ENCODE results near the gene SYT8.

Gene SYT8

GRCh38 chr11:1820463-1821325 lies 14.1 kb upstream of the SYT8 start:
- DNase-seq = no peak

DNA sequence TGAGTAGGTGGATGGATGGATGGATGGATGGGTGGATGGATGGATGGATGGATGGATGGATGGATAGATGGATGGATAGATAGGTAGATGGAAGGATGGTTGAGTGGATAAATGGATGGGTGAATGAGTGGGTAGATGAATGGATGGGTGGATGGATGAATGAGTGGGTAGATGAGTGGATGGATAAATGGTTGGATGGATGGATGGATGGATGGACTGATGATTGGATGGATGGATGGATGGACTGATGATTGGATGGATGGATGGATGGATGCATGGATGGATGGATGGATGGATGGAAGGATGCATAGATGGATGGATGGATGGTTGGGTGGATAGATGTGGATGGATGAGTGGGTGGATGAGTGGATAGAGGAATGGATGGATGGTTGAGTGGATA lies 13.2 kb upstream of the SYT8 start:
- no peak for DNase-seq

DNA sequence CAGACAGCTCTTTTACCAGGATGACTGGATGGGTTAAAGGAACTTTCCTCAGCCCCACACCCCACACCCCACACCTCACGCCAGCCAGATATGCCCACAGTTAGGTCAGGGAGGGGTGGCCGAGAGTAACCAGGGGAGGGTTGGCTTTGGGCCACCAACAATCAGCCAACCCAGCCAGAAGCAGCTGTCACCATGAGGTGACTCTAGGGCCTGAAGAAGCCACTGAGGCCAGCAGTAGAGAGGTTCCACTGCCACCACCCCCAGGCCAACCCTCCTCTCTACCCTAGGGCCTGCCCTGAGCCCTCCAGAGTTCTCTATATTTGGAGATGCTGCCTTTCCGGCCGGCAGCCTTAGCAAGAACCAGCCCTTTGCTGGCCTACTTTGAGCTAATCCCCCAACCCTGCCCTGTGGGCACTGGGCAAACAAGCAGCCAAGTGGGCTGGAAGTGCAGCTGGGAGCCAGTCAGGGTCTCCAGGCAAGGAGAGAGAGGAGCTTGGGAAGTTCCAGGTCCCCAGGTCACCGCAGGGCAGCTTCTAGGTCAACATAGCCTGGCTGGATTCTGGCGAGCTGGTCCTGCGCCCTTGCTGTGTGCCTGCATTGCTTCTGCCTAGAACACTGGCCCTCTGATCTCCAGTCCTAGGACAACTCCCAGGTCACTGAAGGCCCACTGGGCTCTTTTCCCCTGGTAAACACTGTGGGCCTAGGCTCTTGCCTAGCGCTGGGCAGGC lies 12.0 kb upstream of the SYT8 start:
- DNase-seq = no peak

DNA sequence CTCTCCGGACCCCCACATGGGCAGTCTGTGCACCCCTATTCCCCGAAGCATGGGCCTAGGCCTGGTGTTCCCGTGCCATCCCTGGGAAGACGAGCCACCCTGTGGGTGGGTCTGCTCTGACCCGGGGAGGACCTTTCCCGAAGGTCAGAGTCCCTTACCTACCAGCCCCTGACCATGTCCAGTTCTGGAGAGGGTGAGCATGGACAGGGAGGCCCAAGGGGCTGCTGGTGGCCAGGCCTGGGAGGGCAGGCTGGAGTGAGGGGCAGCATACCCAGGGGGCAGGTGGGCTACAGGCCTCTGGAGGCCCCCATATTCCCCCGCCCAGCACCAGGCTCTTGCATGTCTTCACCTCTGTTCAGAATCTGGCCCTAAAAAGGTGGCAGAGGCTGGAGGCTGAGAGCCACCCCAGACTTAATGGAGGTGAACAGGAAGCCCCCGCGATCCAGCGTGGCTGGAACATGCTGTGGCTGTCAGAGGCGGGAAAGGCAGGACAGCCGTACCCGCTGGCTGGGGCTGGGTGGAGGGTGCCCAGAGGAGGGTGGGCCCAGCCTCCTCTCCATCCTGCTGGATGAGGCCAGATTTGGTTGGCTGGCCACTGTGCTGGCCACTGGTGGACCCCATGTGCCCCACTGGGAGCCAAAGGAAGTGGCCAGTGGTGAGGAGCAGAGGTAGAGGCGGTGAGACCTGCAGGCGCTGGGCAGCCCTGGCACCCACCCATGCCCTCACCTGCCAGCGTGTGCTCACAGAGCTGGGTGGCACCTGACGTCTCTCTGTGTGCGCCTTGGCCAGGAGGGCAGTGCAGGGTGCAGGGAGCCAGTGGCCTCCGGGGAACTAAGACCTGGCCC lies 11.2 kb upstream of the SYT8 start:
- no peak for DNase-seq

- no peak for DNase-seq
These were observed 10.4 kb upstream of the SYT8 start for GRCh38 chr11:1824221-1825038.

GRCh38 chr11:1825039-1825740 lies 9.6 kb upstream of the SYT8 start:
- DNase-seq = no peak

DNA sequence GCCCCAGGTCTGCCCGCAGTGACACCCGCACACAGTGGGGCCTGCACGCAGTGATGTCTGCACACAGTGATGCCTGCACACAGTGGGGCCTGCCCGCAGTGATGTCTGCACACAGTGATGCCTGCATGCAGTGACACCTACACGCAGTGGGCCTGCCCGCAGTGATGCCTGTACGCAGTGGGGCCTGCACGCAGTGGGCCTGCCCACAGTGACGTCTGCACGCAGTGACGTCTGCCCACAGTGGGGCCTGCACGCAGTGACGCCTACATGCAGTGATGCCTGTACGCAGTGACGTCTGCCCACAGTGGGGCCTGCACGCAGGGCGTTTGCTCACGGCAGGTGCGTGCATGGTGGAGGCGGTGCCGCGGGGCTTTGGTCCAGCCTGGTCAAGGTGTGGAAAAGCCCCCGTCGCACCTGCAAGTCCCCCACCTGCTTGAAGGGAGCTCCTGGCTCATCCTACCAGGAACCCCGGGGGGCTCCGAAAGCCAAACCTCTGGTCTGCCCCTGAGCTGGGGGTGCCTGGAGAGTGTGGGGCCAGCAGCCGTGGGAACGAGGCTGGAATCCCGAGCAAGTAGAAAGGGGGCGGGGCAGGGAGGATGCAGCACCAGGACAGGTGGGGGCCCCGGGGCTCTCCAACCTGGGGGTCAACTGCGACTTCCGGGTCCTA lies 8.9 kb upstream of the SYT8 start:
- no peak for DNase-seq

GRCh38 chr11:1826552-1827094 lies 8.2 kb upstream of the SYT8 start:
- DNase-seq = no peak

GRCh38 chr11:1827095-1827813 lies 7.5 kb upstream of the SYT8 start:
- no peak for DNase-seq

DNA sequence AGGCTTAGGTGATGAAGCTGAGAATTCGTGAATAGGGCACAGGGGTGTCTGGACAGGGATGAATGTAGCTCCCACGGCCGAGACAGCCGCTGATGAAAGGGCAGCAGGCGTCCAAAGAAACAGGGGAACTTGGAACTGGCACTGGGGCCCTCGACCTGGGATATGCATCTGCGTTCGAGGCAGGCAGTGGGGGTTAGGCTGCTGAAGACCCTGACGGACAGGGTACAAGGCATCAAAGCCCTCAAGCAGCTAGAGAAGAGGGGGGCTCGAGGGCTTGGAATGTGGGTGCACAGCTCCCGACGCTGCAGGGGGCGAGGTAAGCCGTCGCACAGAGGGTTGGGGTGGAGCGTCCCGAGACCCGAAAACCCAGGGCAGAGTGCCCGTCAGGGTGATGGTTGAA lies 6.9 kb upstream of the SYT8 start:
- no peak for DNase-seq

GRCh38 chr11:1828542-1828941 lies 6.2 kb upstream of the SYT8 start:
- DNase-seq = no peak

DNA sequence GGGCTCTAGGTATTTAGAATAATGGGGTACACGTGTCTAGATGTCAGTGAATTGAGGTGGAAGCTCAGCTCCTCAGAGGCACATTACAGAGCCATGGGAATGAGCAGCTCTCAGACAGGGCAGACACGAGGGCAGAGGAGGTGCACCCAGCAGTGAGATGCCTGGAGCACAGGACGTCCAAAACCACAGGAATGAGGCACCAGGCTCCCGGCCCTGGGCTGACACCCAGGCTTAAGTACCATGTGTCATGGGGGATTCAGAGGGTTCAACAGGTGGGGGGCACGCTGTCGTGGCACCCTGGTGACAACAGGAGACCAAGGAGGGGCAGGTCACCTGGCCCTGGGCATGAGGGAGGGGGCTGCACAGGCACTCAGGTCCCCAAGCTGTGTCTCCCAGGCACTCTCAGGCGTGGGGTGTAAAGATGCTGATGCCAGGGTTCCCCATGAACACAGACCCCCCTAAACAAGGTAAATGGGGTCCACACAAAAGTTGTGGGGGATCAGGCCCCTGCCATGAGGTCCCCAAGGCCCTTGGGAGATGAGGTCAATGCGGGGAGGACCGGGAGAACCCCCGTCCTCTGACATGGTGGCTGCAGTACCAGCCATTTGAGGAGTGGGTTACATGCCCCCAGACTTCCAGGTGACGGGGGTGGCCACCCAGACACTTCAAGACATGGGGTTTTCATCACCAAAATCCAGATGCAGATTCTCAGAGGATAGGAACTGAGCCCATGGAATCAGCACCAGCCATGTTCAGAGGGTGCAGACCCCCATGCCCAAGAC lies 5.6 kb upstream of the SYT8 start:
- DNase-seq = no peak

- no peak for DNase-seq
These were observed 4.8 kb upstream of the SYT8 start for GRCh38 chr11:1830004-1830321.

DNA sequence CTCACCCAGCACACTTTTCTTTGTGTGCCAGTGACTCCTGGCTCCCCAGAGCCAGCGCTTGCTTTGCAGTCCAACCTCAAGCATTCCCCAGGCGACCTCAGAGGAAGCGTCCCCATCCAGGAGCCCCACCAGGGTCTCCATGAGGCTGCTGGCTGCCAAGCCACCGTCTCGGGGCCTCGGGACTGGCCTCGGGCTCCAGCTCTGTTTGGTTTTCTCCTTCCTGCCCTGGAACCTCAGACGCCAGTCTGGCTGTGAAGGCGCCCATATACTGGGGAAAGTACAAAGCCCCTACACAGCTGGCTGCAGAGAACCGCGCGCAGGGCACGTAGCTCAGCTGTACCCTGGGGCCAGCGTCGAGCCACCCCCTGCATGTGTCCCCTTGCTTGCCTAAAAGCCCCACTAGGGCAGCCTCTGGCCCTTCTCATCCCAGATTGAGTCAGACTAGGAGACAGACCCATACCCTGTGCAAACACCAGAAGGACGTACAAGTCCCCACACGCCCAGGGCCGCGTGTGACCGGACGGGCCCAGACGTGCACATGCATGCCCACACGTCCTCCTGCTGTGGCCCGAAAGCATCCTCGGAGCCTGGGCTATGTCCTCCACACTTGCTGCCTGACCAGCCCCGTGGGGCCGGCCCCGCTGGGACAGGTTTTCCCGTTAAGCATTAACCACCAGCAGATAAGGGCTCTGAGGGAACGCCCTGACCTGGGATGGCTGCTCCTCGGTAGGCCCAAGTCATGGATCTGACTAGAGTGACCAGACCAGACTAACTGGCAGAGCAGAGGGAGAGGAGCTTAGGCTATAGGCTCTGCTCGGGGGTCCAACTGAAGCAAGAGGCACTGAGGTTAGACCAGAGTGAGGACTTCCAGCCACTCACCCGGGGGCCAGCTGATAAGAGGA lies 4.2 kb upstream of the SYT8 start:
- no peak for DNase-seq

- DNase-seq = no peak
These were observed 3.2 kb upstream of the SYT8 start for GRCh38 chr11:1831338-1832210.

DNA sequence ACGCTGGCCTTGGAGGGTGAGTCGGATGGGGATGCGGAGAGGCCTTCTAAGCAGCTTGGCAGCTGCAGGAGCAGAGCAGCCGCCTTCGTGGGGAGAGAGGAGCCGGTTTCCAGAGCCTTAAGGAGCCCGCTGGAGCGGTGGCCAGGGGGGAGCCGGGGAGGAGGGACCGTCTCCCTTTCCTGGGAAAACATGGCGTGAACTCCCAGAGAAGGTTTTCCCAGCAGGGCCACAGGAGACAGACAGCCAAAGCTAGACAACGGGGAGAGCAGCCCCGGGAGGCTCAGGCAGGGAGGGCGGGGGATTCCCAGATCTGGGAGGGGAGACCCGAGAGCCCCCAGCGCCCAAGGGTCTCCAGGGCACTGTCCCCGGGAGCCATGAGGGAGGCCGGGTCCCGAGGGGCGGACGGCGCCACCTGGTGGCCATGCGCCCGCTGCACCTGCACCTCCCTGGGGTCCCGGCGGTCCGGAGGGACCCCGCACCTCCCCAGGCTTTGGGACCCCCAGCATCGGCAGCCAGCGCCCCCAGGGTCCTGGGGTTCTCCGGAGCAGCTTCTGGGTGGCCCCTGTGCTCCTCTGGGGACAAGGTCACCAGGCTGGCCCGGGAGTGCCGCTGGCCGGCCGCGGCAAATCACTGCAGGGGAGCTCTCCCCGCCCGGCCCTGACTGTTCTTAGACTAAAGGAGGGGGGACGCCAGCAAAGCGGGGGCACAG lies 2.4 kb upstream of the SYT8 start:
- DNase-seq = peak; percentile 26

DNA sequence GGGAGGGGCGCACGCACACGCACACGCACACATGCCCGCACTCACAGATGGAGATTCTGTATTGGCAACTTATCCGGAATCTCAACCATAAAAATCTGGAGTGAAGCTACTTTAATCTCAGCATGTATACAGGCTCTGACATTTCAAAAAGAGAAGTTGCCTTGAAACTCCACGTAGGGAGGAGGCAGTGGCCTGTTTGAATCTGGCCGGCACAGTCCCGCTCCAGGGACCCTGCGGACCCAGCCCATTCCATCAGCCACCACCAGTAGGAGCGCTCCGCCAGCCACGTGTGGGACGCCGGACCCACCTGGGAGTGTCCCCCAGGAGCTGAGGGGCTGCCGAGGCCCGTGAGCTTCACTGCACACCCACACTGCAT lies 1.9 kb upstream of the SYT8 start:
- DNase-seq = no peak

All from KG1 (cell line).